ENCODE data around the gene ACSL6.

The ACSL6 gene

GRCh38 chr5:131994533-131995226 lies 16.8 kb downstream of the ACSL6 start:
- Histone ChIP-seq H3K9ac (ENCODE audit: low read length) (no peak overlapping the region), H3K27me3 (replicated peaks; ENCODE audit: control insufficient read depth, insufficient read depth, low read length) (peaks cover 36% of the 10 kb centered on the region), H3K36me3 (ENCODE audit: control insufficient read depth, insufficient read depth, low read length, severe bottlenecking) (no peaks in the 10 kb centered on the region), H3K4me1 (ENCODE audit: control insufficient read depth, insufficient read depth, low read length) (peaks cover 6% of the 10 kb centered on the region), H3K9me3 (ENCODE audit: control insufficient read depth, low read length) (no peaks in the 10 kb centered on the region), H3K4me3 (ENCODE audit: low read length) (no peak overlapping the region)
- no peak for DNase-seq (ENCODE audit: low read depth)

GRCh38 chr5:131994090-131994489 lies 17.4 kb downstream of the ACSL6 start:
- Histone ChIP-seq H3K36me3 (ENCODE audit: control insufficient read depth, insufficient read depth, low read length, severe bottlenecking) (no peaks in the 10 kb centered on the region), H3K9ac (ENCODE audit: low read length) (no peak overlapping the region), H3K4me3 (ENCODE audit: low read length) (no peak overlapping the region), H3K9me3 (ENCODE audit: control insufficient read depth, low read length) (no peaks in the 10 kb centered on the region), H3K27me3 (replicated peaks; ENCODE audit: control insufficient read depth, insufficient read depth, low read length) (peaks cover 36% of the 10 kb centered on the region), H3K4me1 (ENCODE audit: control insufficient read depth, insufficient read depth, low read length) (peaks cover 1% of the 10 kb centered on the region)
- no peak for DNase-seq (ENCODE audit: low read depth)

- no peak overlapping the region for H3K4me3 ChIP-seq (ENCODE audit: low read length)
- no peak for DNase-seq (ENCODE audit: low read depth)
- H3K9me3 ChIP-seq (ENCODE audit: control insufficient read depth, low read length) = no peaks in the 10 kb centered on the region
Measured at GRCh38 chr5:131993676-131994075, 17.8 kb downstream of the ACSL6 start.

GRCh38 chr5:131992370-131992769 lies 19.1 kb downstream of the ACSL6 start:
- Histone ChIP-seq H3K27me3 (replicated peaks; ENCODE audit: control insufficient read depth, insufficient read depth, low read length) (peaks cover 28% of the 10 kb centered on the region), H3K4me1 (ENCODE audit: control insufficient read depth, insufficient read depth, low read length) (no peaks in the 10 kb centered on the region), H3K9me3 (ENCODE audit: control insufficient read depth, low read length) (no peaks in the 10 kb centered on the region), H3K9ac (ENCODE audit: low read length) (no peak overlapping the region), H3K36me3 (ENCODE audit: control insufficient read depth, insufficient read depth, low read length, severe bottlenecking) (no peaks in the 10 kb centered on the region), H3K4me3 (ENCODE audit: low read length) (no peak overlapping the region)
- no peak for DNase-seq (ENCODE audit: low read depth)

More at GRCh38 chr5:131993676-131994075, 17.8 kb downstream of the ACSL6 start:
- no peak overlapping the region for H3K9ac ChIP-seq (ENCODE audit: low read length)
- H3K27me3 ChIP-seq (replicated peaks; ENCODE audit: control insufficient read depth, insufficient read depth, low read length) = peaks cover 36% of the 10 kb centered on the region
- H3K36me3 ChIP-seq (ENCODE audit: control insufficient read depth, insufficient read depth, low read length, severe bottlenecking) = no peaks in the 10 kb centered on the region
- H3K4me1 ChIP-seq (ENCODE audit: control insufficient read depth, insufficient read depth, low read length) = no peaks in the 10 kb centered on the region

- H3K4me3 ChIP-seq (ENCODE audit: low read length) = no peak overlapping the region
- H3K9ac ChIP-seq (ENCODE audit: low read length) = no peak overlapping the region
- DNase-seq (ENCODE audit: low read depth) = no peak
- no peaks in the 10 kb centered on the region for H3K4me1 ChIP-seq (ENCODE audit: control insufficient read depth, insufficient read depth, low read length)
- no peaks in the 10 kb centered on the region for H3K9me3 ChIP-seq (ENCODE audit: control insufficient read depth, low read length)
- H3K36me3 ChIP-seq (ENCODE audit: control insufficient read depth, insufficient read depth, low read length, severe bottlenecking) = no peaks in the 10 kb centered on the region
- peaks cover 28% of the 10 kb centered on the region for H3K27me3 ChIP-seq (replicated peaks; ENCODE audit: control insufficient read depth, insufficient read depth, low read length)
Measured at GRCh38 chr5:131991593-131992324, 19.7 kb downstream of the ACSL6 start.

- no peak for DNase-seq (ENCODE audit: low read depth)
- no peak overlapping the region for H3K4me3 ChIP-seq (ENCODE audit: low read length)
- no peaks in the 10 kb centered on the region for H3K4me1 ChIP-seq (ENCODE audit: control insufficient read depth, insufficient read depth, low read length)
- no peak overlapping the region for H3K9ac ChIP-seq (ENCODE audit: low read length)
- no peaks in the 10 kb centered on the region for H3K36me3 ChIP-seq (ENCODE audit: control insufficient read depth, insufficient read depth, low read length, severe bottlenecking)
- H3K9me3 ChIP-seq (ENCODE audit: control insufficient read depth, low read length) = no peaks in the 10 kb centered on the region
- H3K27me3 ChIP-seq (replicated peaks; ENCODE audit: control insufficient read depth, insufficient read depth, low read length) = peaks cover 28% of the 10 kb centered on the region
Measured at GRCh38 chr5:131990716-131991115, 20.7 kb downstream of the ACSL6 start.

- Histone ChIP-seq H3K27me3 (replicated peaks; ENCODE audit: control insufficient read depth, insufficient read depth, low read length) (peaks cover 19% of the 10 kb centered on the region), H3K36me3 (ENCODE audit: control insufficient read depth, insufficient read depth, low read length, severe bottlenecking) (no peaks in the 10 kb centered on the region), H3K9me3 (ENCODE audit: control insufficient read depth, low read length) (no peaks in the 10 kb centered on the region), H3K4me1 (ENCODE audit: control insufficient read depth, insufficient read depth, low read length) (peaks cover 14% of the 10 kb centered on the region), H3K9ac (ENCODE audit: low read length) (no peak overlapping the region), H3K4me3 (ENCODE audit: low read length) (no peak overlapping the region)
- DNase-seq (ENCODE audit: low read depth) = no peak
Measured at GRCh38 chr5:131988601-131989000, 22.9 kb downstream of the ACSL6 start.

GRCh38 chr5:131987251-131987650 lies 24.2 kb downstream of the ACSL6 start:
- no peaks in the 10 kb centered on the region for H3K9me3 ChIP-seq (ENCODE audit: control insufficient read depth, low read length)
- DNase-seq (ENCODE audit: low read depth) = no peak
- no peak overlapping the region for H3K4me3 ChIP-seq (ENCODE audit: low read length)
- H3K27me3 ChIP-seq (replicated peaks; ENCODE audit: control insufficient read depth, insufficient read depth, low read length) = peaks cover 12% of the 10 kb centered on the region
- H3K9ac ChIP-seq (ENCODE audit: low read length) = no peak overlapping the region
- H3K4me1 ChIP-seq (ENCODE audit: control insufficient read depth, insufficient read depth, low read length) = peaks cover 17% of the 10 kb centered on the region
- no peaks in the 10 kb centered on the region for H3K36me3 ChIP-seq (ENCODE audit: control insufficient read depth, insufficient read depth, low read length, severe bottlenecking)

GRCh38 chr5:131986161-131986912 lies 25.1 kb downstream of the ACSL6 start:
- H3K27me3 ChIP-seq (replicated peaks; ENCODE audit: control insufficient read depth, insufficient read depth, low read length) = peaks cover 5% of the 10 kb centered on the region
- H3K36me3 ChIP-seq (ENCODE audit: control insufficient read depth, insufficient read depth, low read length, severe bottlenecking) = no peaks in the 10 kb centered on the region
- no peaks in the 10 kb centered on the region for H3K9me3 ChIP-seq (ENCODE audit: control insufficient read depth, low read length)
- no peak overlapping the region for H3K4me3 ChIP-seq (ENCODE audit: low read length)
- H3K9ac ChIP-seq (ENCODE audit: low read length) = no peak overlapping the region
- DNase-seq (ENCODE audit: low read depth) = no peak
- H3K4me1 ChIP-seq (ENCODE audit: control insufficient read depth, insufficient read depth, low read length) = peaks cover 17% of the 10 kb centered on the region

- H3K4me3 ChIP-seq (ENCODE audit: low read length) = no peak overlapping the region
- peaks cover 7% of the 10 kb centered on the region for H3K27me3 ChIP-seq (replicated peaks; ENCODE audit: control insufficient read depth, insufficient read depth, low read length)
- H3K9me3 ChIP-seq (ENCODE audit: control insufficient read depth, low read length) = no peaks in the 10 kb centered on the region
- DNase-seq (ENCODE audit: low read depth) = no peak
- no peaks in the 10 kb centered on the region for H3K36me3 ChIP-seq (ENCODE audit: control insufficient read depth, insufficient read depth, low read length, severe bottlenecking)
- H3K9ac ChIP-seq (ENCODE audit: low read length) = no peak overlapping the region
- peaks cover 17% of the 10 kb centered on the region for H3K4me1 ChIP-seq (ENCODE audit: control insufficient read depth, insufficient read depth, low read length)
Measured at GRCh38 chr5:131984956-131985665, 26.3 kb downstream of the ACSL6 start.
